ENCODE data around the gene STON2. TPM values are rescaled to one million over a fixed set of nuclear protein-coding genes. Genes with fewer than 3 reads are reported as not detected.
"Not testable (repeated sequence)": the region's sequence is repeated elsewhere in the genome, so short reads cannot be mapped to it uniquely, and the experiment has no call there.

Gene STON2
- total and polyA plus RNA-seq, 12 donors, result 0.33 to 14.5 (median 5.7) TPM

GRCh38 chr14:81233615-81234014, 166.5 kb downstream of the STON2 start:
- WGBS, 2 donors, result 71 to 84% methylated on average over 1 of the region's 1 CpG
- intact Hi-C loops (cut with DNase I), result no loop called here
- Histone ChIP-seq H3K9me3 (peaks cover 0 to 3% (median 0%) of the 10 kb centered on the region in 11 donors), H3K36me3 (no peaks in the 10 kb centered on the region), H3K27ac (no peak overlapping the region), H3K27me3 (no peaks in the 10 kb centered on the region), H3K4me3 (no peak overlapping the region), H3K4me1 (no peaks in the 10 kb centered on the region)
- TF ChIP-seq, protein P1, sequence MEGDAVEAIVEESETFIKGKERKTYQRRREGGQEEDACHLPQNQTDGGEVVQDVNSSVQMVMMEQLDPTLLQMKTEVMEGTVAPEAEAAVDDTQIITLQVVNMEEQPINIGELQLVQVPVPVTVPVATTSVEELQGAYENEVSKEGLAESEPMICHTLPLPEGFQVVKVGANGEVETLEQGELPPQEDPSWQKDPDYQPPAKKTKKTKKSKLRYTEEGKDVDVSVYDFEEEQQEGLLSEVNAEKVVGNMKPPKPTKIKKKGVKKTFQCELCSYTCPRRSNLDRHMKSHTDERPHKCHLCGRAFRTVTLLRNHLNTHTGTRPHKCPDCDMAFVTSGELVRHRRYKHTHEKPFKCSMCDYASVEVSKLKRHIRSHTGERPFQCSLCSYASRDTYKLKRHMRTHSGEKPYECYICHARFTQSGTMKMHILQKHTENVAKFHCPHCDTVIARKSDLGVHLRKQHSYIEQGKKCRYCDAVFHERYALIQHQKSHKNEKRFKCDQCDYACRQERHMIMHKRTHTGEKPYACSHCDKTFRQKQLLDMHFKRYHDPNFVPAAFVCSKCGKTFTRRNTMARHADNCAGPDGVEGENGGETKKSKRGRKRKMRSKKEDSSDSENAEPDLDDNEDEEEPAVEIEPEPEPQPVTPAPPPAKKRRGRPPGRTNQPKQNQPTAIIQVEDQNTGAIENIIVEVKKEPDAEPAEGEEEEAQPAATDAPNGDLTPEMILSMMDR (IDR thresholded peaks at IDR 0.05), result no peak
- no peak for DNase-seq
- ATAC-seq, result no peak

- 91 to 94% methylated on average over 1 of the region's 1 CpG for WGBS, 2 donors
- Histone ChIP-seq H3K27ac (no peak overlapping the region), H3K4me1 (no peaks in the 10 kb centered on the region), H3K36me3 (no peaks in the 10 kb centered on the region), H3K4me3 (no peak overlapping the region), H3K9me3 (no peaks in the 10 kb centered on the region), H3K27me3 (no peaks in the 10 kb centered on the region)
- intact Hi-C loops (cut with DNase I), result no loop called here
- ATAC-seq (no peak), DNase-seq (no peak)
- TF ChIP-seq, protein P1 (IDR thresholded peaks at IDR 0.05), result no peak
These were observed 168.6 kb downstream of the STON2 start for GRCh38 chr14:81231540-81231939.

DNA sequence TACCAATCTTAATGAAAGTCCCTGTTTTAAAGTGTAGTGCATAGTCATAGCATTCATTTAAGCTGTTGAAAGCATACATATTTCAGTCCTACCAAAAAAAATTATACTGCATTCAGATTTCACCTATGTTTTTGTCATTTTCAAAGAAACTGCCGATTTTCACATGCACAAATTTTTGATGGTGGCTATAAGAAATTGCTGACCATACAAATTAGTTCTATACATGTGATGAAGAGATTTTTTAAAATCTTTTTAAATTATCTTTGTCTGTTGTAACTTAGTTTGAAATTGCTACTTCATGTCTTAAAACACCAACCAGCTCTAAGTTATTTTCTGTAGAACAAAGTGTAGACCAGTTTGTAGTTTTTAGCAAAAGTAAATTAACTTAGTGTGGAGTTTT, 175.9 kb downstream of the STON2 start:
- no peak overlapping the region for H3K27ac ChIP-seq
- DNase-seq (no peak), ATAC-seq (no peak)
- intact Hi-C loops (cut with DNase I), result no loop called here
- TF ChIP-seq, protein P1 (IDR thresholded peaks at IDR 0.05), result no peak
- H3K4me1 ChIP-seq, result peaks cover 0 to 9% (median 6%) of the 10 kb centered on the region in 9 donors
- no peaks in the 10 kb centered on the region for H3K9me3 ChIP-seq
- WGBS, 2 donors, result 94 to 97% methylated on average over 1 of the region's 1 CpG
- no peaks in the 10 kb centered on the region for H3K36me3 ChIP-seq
- no peaks in the 10 kb centered on the region for H3K27me3 ChIP-seq
- no peak overlapping the region for H3K4me3 ChIP-seq

DNA sequence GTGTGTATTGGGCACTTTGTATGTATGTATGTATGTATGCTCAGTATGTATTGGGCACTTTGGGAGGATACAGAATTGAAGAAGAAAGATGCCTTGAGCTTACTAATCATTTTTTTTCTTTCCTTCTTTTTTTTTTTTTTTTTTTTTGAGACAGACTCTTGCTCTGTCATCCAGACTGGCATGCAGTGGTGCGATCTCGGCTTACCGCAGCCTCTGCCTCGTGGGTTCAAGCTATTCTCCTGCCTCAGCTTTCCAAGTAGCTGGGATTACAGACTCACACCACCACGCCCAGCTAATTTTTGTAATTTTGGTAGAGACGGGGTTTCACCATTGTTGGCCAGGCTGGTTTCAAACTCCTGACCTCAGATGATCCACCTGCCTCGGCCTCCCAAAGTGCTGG, 176.3 kb downstream of the STON2 start:
- H3K27ac ChIP-seq; intact Hi-C loops (cut with DNase I); DNase-seq; ATAC-seq; H3K27me3 ChIP-seq; H3K9me3 ChIP-seq; H3K36me3 ChIP-seq; H3K4me3 ChIP-seq: not testable (repeated sequence)
- peaks cover 0 to 11% (median 7%) of the 10 kb centered on the region in 9 donors for H3K4me1 ChIP-seq
- 97 to 98% methylated on average over 7 of the region's 7 CpGs for WGBS, 2 donors

DNA sequence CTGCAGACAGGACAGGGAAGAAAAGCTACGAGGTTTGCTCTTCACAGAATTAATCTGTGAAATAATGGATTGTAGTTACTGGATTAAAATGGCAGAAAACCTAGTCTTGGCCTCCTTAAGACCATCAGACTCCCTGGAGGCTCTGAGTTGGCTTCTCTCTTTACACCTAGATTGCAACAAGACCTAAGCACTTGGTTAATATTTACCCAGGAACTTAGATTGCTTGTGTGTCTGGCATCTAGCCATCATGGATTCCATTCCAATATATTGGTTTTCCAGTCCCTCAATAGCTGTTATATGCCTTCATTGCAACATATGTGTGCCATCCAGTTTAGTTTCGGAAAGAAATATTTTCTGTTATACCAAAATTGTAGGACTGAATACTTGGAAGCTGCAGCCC, 177.4 kb downstream of the STON2 start:
- H3K36me3 ChIP-seq, result no peaks in the 10 kb centered on the region
- H3K4me1 ChIP-seq, result peaks cover 0 to 22% (median 17%) of the 10 kb centered on the region in 9 donors
- no peak overlapping the region for H3K4me3 ChIP-seq
- no peak for DNase-seq
- no peaks in the 10 kb centered on the region for H3K27me3 ChIP-seq
- no peak overlapping the region for H3K27ac ChIP-seq
- ATAC-seq, result no peak
- H3K9me3 ChIP-seq, result no peaks in the 10 kb centered on the region
- TF ChIP-seq, protein P1 (IDR thresholded peaks at IDR 0.05), result no peak
- 98 to 99% methylated on average over 2 of the region's 2 CpGs for WGBS, 2 donors
- intact Hi-C loops (cut with DNase I), result no loop called here
